ENCODE results near the gene NBEAL2.

The NBEAL2 gene

DNA sequence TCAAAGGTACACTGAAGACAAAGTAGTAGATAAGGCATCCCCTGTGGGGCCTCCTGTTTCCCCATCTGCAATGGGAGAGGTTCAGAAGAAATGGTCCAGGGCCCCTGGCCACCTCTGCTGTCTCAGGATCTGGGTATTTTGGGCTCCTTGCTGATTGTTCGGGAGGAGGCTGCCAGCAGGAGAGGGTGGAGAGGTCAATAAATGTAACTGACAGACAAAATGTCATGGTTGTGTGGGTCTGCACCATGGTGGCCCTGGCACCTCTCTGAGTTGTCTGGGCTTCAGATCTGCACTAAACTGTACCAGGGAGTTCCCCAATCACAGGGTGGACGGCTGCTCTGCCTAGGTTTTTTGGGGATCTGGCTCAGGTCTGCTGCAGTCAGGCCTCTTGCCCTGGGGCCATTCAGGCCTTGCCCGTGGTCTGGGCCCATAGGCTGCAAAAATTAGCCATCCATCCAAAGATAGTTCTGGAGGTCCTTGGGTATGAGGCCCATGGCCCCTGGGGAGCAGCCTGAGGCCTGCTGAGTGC is 7.4 kb downstream of the NBEAL2 start:
- H3K4me3 ChIP-seq (ENCODE audit: low read depth, low read length): no peak overlapping the region
- TF ChIP-seq, protein P1, sequence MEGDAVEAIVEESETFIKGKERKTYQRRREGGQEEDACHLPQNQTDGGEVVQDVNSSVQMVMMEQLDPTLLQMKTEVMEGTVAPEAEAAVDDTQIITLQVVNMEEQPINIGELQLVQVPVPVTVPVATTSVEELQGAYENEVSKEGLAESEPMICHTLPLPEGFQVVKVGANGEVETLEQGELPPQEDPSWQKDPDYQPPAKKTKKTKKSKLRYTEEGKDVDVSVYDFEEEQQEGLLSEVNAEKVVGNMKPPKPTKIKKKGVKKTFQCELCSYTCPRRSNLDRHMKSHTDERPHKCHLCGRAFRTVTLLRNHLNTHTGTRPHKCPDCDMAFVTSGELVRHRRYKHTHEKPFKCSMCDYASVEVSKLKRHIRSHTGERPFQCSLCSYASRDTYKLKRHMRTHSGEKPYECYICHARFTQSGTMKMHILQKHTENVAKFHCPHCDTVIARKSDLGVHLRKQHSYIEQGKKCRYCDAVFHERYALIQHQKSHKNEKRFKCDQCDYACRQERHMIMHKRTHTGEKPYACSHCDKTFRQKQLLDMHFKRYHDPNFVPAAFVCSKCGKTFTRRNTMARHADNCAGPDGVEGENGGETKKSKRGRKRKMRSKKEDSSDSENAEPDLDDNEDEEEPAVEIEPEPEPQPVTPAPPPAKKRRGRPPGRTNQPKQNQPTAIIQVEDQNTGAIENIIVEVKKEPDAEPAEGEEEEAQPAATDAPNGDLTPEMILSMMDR (IDR thresholded peaks at IDR 0.05; ENCODE audit: borderline replicate concordance, insufficient read depth, low read depth, low read length): no peak

DNA sequence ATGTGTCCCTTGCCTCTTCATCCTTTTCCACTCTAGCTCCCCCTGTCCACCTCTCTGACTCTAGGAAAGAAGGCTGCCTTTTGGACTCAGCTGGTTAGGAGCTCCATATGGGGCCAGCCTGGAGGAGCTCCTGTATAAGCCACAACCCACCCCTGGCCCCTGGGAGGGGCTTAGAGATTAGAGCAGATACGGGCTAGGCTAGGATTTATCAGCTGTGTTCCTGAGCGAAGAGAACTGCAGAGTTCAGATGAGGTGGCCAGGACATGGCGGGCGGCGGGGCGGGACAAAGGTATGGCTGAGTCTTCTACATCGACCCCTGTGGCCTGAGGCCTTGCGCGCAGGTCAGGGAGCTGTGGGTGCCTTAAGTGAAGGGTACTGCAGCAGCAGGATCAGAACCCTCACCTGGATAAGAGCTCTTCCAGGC is 7.9 kb downstream of the NBEAL2 start:
- H3K4me3 ChIP-seq (ENCODE audit: low read depth, low read length): peak overlapping the region; percentile 44
- TF ChIP-seq, protein P1 (IDR thresholded peaks at IDR 0.05; ENCODE audit: borderline replicate concordance, insufficient read depth, low read depth, low read length): no peak

DNA sequence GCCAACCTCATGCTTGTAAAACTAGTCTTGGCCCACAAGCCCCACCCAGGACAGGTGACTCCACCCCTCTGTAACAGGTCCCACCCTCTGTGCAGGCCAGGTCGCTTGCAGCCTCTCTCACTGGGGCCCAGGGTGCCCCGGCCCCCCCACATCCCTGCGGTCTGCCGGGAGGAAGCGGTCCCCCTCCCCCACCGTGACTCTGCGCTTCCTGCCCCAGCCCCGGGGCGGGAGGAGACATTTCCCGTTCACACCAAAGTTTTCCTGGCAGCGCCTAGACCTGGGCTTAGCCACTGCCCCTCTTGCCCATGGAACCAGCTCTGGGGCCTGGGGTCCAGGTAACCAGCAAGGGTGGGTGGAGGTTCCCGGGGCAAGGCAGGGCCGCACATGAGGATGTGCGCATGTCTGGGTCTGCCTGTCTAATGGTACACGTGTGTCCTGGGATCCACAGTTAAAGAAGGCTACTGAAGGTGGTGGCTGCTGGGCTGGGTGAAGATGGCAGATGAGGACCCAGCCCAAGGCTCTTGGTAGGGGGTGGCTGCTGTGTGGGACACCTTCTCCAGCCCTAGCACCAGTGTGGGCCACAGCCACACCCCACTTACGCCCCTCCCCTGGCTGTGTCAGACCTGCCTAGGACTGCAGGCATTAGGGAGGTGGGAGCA is 8.4 kb downstream of the NBEAL2 start:
- H3K4me3 ChIP-seq (ENCODE audit: low read depth, low read length): peak overlapping the region; percentile 44
- TF ChIP-seq, protein P1 (IDR thresholded peaks at IDR 0.05; ENCODE audit: borderline replicate concordance, insufficient read depth, low read depth, low read length): no peak

DNA sequence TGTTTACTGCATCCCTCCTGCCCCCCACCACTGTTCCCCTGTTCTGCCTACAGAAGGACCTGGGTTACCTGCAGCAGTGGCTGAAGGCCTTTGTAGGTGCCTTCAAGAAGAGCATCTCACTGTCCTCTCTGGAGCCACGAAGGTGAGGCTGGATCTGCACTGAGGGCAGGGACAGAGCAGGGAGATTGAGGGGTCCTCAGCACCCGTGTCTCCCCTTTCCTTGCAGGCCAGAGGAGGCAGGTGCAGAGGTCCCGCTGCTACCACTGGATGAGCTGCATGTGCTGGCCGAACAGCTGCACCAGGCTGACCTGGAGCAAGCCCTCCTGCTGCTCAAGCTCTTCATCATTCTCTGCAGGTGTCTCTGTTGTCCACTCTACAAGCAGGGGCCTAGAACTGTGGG is 9.2 kb downstream of the NBEAL2 start:
- H3K4me3 ChIP-seq (ENCODE audit: low read depth, low read length): no peak overlapping the region
- TF ChIP-seq, protein P1 (IDR thresholded peaks at IDR 0.05; ENCODE audit: borderline replicate concordance, insufficient read depth, low read depth, low read length): no peak

DNA sequence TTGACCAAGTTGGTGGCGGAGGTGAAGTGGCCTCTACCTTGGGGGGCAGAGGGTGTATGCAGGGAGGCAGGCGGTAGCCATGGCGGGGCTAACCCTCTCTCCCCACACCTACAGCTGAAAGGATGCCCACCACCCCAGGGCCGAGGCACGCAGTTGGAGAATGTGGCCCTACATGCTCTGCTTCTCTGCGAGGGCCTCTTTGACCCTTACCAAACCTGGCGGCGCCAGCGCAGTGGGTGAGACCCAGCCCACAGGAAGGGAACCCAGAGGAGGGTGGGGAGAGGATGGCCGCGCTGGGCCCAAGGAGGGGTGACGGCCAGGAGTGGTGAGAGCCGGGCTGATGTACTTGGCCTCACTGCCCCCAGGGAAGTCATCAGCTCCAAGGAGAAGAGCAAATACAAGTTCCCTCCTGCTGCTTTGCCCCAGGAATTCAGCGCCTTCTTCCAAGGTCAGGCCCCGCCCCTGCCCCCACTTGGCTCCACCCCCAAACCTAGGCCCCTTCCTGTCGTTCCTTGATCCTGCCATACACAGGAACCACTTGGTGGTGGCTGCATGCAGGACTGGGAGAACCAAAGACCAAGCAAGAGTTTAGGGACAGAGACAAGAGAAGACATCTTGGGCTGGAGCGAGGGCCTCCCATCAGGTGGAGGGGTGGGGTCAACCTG is 9.8 kb downstream of the NBEAL2 start:
- TF ChIP-seq, protein P1 (IDR thresholded peaks at IDR 0.05; ENCODE audit: borderline replicate concordance, insufficient read depth, low read depth, low read length): no peak
- H3K4me3 ChIP-seq (ENCODE audit: low read depth, low read length): no peak overlapping the region

DNA sequence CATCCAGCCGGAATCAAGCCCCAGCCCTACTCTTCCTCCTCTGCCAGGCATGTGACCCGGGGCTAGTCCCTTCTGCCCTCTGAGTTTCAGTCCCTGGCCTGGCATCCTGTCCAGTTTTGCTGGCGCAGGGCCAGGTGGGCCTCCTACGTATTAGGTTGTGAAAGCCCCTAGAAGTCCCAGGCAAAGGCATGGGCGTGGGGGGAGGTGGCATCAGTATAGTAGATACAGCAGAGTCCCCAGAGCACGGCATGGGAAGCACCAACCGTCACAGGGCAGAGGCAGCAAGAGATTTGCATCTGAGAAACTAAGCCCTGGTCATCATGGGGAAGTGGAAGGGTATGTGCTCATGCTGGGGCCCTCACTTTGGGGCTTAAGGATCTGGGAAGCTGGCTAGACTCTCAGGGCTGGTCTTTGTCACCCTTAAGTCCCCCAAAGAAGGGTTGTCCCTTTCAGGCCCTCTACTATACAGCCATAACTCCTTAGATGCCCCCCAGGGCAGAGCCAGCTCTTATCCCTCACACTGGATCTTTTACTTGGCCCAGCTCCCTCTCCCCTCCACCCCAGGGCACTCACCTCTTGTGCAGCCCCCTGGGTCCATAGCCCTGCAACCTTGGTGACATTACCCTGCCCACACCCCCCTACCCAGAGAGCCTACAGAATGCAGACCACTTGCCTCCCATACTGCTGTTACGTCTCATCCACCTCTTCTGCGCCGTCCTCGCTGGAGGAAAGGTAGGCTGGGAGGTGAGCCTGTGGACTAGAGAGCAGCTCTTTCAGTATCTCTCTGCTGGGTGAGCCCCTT is 11.3 kb downstream of the NBEAL2 start:
- TF ChIP-seq, protein P1 (IDR thresholded peaks at IDR 0.05; ENCODE audit: borderline replicate concordance, insufficient read depth, low read depth, low read length): no peak

More for the DNA sequence above, 11.3 kb downstream of the NBEAL2 start:
- H3K4me3 ChIP-seq (ENCODE audit: low read depth, low read length): no peak overlapping the region

All from GM12875 (cell line).